G401 (cell line): ENCODE measurements around the gene UBE2J2. TPM values are rescaled to one million over a fixed set of nuclear protein-coding genes. Genes with fewer than 3 reads are reported as not detected.

ENCODE experiments used
- DNase-seq: peaks from one replicate; pipeline ENCODE4 v3.0.0-alpha.2; 2015; ENCODE audit warnings: low spot score
- in situ Hi-C: cut with HindIII; loops from 2 replicates; pipeline ENCODE4 v1.10.0; 2016; ENCODE audit warnings: low sequenced_read_pairs, mixed read lengths
- total RNA-seq: library from RNA; depleted of rRNA; stranded (reverse); fragments of >200 nt; shearing (Covaris generic); gene quantifications from 2 replicates; pipeline ENCODE4 v1.2.3, GENCODE V29; 2014

The UBE2J2 gene
- total RNA-seq, 1 experiment from 2014 or later, result 88.4 TPM

DNA sequence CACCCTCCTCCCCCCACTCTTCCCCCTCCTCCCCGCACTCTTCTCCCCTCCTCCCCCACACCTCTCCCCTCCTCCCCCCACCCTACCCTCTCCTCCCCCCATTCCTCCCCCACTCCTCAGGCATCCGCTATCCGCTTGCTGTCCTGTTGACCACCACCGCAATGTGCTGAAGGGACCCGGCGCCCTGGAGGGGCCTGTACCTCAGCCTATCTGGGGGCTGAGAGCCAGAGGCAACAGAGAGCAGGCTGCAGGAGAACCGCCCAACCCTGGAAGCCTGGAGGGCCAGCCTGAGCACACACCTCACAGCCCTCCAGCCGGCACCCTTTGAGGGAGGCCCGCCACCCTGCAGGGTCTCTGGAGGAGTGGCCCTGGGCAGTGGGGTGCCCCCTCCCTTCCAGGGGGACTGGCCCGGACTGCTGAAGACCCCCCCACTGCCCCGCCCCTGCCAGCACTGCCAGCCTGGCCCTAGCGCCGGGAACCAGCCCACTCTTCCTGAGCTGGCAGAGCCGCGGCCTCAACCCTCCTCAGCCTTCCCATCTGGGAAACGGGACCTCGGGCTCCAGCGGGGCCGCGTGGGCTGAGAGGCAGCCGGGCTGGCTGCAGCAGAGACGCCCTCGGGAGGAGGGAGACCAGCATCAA lies 28.4 kb downstream of the UBE2J2 start:
- no peak for DNase-seq
- in situ Hi-C loops, result no loop called here

GRCh38 chr1:1244192-1244811 lies 29.4 kb downstream of the UBE2J2 start:
- in situ Hi-C loops, result no loop called here
- DNase-seq, result no peak

DNA sequence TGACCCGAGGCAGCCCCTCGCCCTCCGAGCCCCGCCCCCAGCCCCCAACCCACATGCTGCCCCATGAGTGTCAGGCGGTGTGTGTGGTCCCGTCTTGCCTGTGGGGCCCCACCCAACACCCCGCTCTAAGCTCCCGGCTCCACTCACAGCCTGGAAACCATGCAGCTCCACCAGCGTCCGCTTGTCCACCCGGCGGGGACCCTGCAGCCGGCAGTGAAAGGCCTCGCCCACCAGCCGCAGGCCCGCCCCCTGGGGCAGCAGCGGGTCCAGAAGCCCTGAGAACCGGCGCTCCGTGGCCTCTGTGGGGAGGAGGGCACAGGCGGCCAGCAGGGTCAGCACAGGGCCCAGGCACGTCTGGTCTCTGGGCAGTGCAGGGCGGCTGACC lies 29.9 kb downstream of the UBE2J2 start:
- no peak for DNase-seq
- in situ Hi-C loops, result no loop called here

- in situ Hi-C loops, result no loop called here
- DNase-seq, result no peak
Measured at GRCh38 chr1:1243266-1243660, 30.4 kb downstream of the UBE2J2 start.

GRCh38 chr1:1242461-1243265 lies 31.0 kb downstream of the UBE2J2 start:
- no peak for DNase-seq
- in situ Hi-C loops, result no loop called here

- no peak for DNase-seq
- in situ Hi-C loops, result no loop called here
Measured at GRCh38 chr1:1241588-1242219, 31.9 kb downstream of the UBE2J2 start.

- in situ Hi-C loops, result no loop called here
- no peak for DNase-seq
Measured at GRCh38 chr1:1240822-1241587, 32.6 kb downstream of the UBE2J2 start.

DNA sequence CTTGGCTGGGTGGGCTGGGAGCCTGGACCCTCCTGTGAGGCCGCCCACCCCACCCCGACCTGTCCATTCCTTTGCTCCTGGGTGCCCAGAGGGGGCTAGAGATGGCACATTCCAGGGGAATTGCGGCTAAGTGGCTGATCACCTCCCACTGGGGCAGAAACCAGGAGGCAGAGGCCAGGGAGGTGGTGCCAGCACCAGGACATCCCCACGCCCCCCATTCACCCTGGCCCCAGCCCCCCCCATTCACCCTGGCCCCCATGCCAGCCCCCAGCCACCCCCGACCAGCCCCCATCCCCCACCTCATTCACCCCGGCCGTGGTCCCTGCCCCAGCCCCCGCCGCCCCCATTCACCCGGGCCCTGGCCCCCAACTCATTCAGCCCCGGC lies 33.3 kb downstream of the UBE2J2 start:
- no peak for DNase-seq
- in situ Hi-C loops, result no loop called here

DNA sequence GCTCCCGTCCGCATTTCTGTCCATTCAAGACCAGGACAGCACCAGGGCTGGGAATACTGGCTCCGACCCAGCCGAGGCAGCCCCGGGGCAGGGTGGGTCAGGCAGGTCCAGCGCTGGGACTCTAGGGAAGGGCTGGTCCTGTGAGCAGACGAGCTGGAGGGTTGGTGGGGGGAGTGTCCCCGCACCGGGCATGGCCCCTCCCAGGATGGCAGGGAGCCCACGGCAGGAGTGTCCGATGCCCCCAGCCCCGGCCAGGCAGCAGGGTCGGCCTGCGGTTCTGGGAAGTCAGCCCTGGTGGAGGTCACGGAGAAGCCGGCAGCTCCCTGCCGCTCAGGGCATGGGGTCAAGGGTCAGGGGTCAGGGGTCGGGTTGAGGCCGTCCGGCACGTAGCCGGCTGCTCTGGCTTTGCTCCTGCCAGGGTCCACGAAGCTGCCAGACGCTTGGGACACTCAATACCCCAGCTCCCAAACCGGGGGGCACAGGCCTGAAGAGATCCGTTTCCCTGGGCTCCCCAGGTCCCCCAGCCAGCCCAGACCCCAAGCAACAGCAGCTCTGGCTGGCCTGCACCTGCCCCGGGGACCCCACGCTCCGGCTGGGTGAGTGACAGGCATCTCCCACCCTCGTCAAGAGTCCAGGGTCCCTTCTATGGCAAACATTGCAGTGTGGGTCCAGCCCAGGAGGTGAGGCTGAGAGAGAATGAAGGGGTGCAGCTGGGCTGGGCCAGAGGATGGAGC lies 33.9 kb downstream of the UBE2J2 start:
- DNase-seq, result no peak
- in situ Hi-C loops, result no loop called here

DNA sequence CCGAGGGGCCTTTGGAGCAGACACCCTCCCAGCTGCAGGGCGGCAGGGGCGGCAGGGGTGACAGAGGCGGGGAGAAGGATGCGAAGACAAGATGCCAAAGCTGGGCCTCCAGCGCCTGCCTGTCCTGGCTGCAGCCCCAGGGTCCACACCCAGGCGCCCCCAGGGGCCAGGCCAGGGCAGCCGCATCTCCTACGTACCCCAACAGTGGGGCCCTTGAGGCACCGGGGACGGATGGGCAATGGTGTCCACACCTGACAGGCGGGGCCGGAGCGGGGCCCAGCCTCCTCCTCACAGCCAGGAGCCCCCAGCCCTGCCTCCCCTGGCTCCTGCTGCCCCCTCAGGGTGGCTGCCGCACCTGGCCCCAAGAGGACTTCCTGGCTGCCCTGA lies 34.4 kb downstream of the UBE2J2 start:
- DNase-seq, result no peak
- in situ Hi-C loops, result no loop called here

DNA sequence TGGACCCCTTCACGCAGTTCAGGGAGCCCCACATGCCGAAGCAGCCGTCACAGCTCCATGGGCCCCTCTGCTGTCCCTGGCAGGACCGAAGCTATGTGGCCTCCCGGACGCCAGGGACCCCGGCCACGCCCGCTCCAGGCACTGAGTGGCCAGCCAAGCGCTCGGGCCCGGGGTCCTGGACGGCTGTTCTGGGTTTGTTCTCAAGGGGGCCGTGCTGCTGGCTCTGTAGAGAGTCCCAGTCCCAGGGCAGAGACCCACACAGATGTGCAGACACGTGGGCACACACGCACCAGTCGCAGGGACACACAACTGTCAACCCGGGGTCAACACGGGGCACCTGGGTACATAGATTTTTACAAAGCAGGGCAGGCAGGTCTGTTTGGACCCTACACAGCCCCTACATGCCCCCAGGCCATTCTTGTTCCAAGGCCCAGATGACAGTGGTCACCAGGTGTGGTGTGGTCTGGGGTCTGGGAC lies 34.9 kb downstream of the UBE2J2 start:
- no peak for DNase-seq
- in situ Hi-C loops, result no loop called here

DNA sequence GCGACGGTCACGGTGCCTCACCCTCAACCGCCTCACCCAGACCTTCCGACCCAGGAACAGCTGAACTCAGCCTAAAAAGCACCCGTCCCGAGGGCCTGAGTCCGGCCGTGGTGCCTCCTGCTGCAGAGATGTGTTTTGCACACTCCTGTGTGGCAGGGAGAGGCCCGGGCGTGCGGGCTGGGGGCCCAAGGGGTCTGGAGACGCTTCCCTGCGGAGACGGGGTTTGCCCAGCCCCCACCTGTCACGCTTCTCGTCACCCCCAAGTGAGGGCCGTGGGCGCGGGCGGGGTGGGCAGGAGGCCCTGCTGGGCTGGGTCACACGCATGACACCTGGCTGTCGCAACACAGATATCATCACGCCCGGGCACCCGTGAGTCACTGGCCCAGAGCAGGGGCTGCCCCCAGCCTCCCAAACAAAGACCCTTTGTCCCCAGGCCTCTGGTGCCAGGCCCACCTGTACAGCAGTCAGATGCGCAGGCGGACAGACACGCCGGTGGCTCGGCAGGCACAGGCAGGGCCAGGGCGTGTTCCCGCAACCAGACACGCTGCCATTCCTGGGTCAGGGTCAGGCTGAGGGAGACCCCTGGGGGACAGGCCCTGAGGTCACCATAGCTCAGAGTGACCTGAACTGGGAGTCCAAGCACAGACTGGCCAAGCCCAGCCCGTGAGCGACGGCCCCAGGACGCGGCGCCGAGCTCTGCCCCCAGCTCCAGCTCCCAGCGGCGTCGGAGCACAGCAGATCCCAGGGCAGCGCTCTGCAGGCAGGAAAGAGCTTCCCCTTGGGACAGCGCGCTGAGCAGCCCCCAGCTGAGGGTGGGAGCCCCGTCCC lies 35.6 kb downstream of the UBE2J2 start:
- in situ Hi-C loops, result no loop called here
- DNase-seq, result no peak

- in situ Hi-C loops, result no loop called here
- no peak for DNase-seq
Measured at GRCh38 chr1:1236945-1237873, 36.4 kb downstream of the UBE2J2 start.

DNA sequence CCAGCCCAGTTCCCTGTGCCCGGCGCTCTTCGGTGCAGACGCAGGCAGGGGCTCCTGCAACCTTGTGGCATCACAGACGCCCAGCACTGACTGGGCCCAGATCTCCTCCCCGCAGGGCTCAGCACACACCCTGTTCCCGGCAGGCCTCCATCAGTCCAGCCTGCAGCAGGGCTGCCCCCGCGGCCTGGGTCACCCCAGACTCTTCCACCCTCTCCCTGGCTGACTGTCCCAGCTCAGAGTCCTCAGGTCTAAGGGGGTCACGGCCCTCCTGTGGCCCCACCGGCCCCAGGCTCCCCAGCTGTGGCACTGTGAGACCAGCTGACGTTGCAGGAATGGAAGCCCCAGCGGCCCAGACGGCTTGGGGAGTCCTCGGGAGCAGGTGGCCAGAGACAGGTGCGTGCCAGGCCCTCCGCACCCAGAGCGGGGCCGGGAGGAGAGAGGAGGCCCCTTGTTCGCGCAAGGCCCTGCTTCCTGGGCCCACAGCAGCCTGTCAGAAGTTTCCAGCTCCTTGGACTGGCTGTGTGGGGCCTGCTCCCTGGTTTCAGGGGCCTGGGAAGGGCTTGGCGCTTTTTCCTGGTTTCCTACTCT lies 37.4 kb downstream of the UBE2J2 start:
- no peak for DNase-seq
- in situ Hi-C loops, result no loop called here

DNA sequence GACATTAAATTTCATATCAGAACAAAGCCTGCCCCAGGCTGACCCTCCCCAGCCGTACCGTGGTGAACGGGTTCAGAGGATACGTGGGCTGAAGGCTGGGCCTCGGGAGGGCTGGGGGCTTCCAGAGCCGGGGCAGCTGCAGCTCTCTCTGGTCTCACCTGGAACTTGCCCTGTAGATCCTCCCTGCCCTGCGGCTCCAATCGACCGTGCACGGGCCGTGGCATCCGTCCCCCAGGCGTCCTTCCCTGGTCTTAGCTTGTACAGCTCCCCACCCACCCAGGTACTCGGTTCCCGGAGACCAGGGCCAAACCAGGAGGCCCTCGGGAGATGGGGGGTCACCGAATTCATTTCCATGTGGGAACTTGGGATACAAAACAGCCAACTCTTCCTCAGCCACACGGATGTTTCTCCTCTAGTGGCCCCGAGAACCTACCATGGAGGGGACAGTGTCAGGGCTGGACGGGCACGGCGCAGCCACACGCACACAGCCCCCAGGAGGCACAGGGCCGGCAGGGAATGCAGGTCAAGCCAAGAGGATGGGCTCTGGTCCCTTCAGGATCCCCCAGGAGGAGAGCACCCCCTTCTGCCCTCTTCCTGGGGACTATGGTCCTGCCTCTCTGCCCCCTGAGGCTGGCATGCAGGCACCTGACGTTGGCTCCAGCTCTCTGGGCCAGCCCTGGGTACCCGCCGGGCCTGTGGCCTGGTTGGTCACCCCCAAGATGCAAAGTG lies 38.5 kb downstream of the UBE2J2 start:
- in situ Hi-C loops, result no loop called here
- no peak for DNase-seq
